GM18907 (cell line): Measurements from ENCODE around the gene WDR72.
A peak's percentile ranks its signal among the peaks of the same experiment; 100 is the strongest.
"Not testable (repeated sequence)": the region's sequence is repeated elsewhere in the genome, so short reads cannot be mapped to it uniquely, and the experiment has no call there.

ENCODE experiments used
- ATAC-seq: cut with Tn5 transposase; IDR thresholded peaks from one replicate; pipeline ENCODE4 v1.9.1; 2021; ENCODE audit warnings: mild to moderate bottlenecking, moderate library complexity; ENCODE audit not compliant: unreplicated experiment

The WDR72 gene

GRCh38 chr15:53591041-53591440 is 168.4 kb downstream of the WDR72 start:
- no peak for ATAC-seq

GRCh38 chr15:53590380-53590779 is 169.1 kb downstream of the WDR72 start:
- ATAC-seq = no peak

GRCh38 chr15:53589520-53590057 is 169.9 kb downstream of the WDR72 start:
- no peak for ATAC-seq

GRCh38 chr15:53588773-53589172 is 170.7 kb downstream of the WDR72 start:
- ATAC-seq = no peak

- ATAC-seq = peak; percentile 58
Measured at GRCh38 chr15:53586799-53587198, 172.7 kb downstream of the WDR72 start.

GRCh38 chr15:53581513-53581912 is 177.9 kb downstream of the WDR72 start:
- ATAC-seq = no peak

- ATAC-seq = no peak
Measured at GRCh38 chr15:53580366-53580765, 179.1 kb downstream of the WDR72 start.

- no peak for ATAC-seq
Measured at GRCh38 chr15:53576841-53577240, 182.6 kb downstream of the WDR72 start.

- ATAC-seq = no peak
Measured at GRCh38 chr15:53573091-53573490, 186.4 kb downstream of the WDR72 start.

GRCh38 chr15:53569751-53570480 is 189.5 kb downstream of the WDR72 start:
- no peak for ATAC-seq

- no peak for ATAC-seq
Measured at GRCh38 chr15:53566912-53567311, 192.6 kb downstream of the WDR72 start.

GRCh38 chr15:53565721-53566120 is 193.7 kb downstream of the WDR72 start:
- no peak for ATAC-seq

- no peak for ATAC-seq
Measured at GRCh38 chr15:53564647-53565046, 194.8 kb downstream of the WDR72 start.

- ATAC-seq = no peak
Measured at GRCh38 chr15:53563627-53564026, 195.8 kb downstream of the WDR72 start.

- no peak for ATAC-seq
Measured at GRCh38 chr15:53559364-53560277, 199.8 kb downstream of the WDR72 start.

- ATAC-seq = no peak
Measured at GRCh38 chr15:53558384-53558783, 201.1 kb downstream of the WDR72 start.

- ATAC-seq = no peak
Measured at GRCh38 chr15:53555226-53555625, 204.2 kb downstream of the WDR72 start.

GRCh38 chr15:53549697-53550305 is 209.7 kb downstream of the WDR72 start:
- ATAC-seq = no peak

GRCh38 chr15:53548236-53548635 is 211.2 kb downstream of the WDR72 start:
- no peak for ATAC-seq

- not testable (repeated sequence) for ATAC-seq
Measured at GRCh38 chr15:53540626-53541300, 218.7 kb downstream of the WDR72 start.

- ATAC-seq = no peak
Measured at GRCh38 chr15:53539878-53540277, 219.6 kb downstream of the WDR72 start.
